WTC11 (cell line): Measurements from ENCODE around the gene SRM. TPM values are rescaled to one million over a fixed set of nuclear protein-coding genes. Genes with fewer than 3 reads are reported as not detected.

Experiments
- ATAC-seq: fragments of 200-7000 bp; cut with Tn5 transposase; 2 replicates; pipeline ENCODE4 v1.10.0; 2021; ENCODE audit warnings: mild to moderate bottlenecking, moderate library complexity
- CTCF ChIA-PET: fragments of 300-600 bp; sonication (Branson Sonifier 250); formaldehyde crosslinking; loops from one replicate; lab custom pipeline; 2021; ENCODE audit warnings: antibody characterized with exemption; lab: Charles Lee
- POLR2A ChIA-PET: fragments of 350-600 bp; sonication (Branson Sonifier 250); formaldehyde crosslinking; loops from one replicate; lab custom pipeline; 2021; ENCODE audit warnings: antibody characterized with exemption; lab: Charles Lee
- DNase-seq: peaks from one replicate; pipeline ENCODE4 v3.0.0; 2021; ENCODE audit warnings: low spot score
- H3K27ac Mint-ChIP-seq: 2 replicates; pipeline ENCODE4 v1.8.0; 2021; ENCODE audit warnings: mixed read lengths
- H3K27me3 Mint-ChIP-seq: 2 replicates; pipeline ENCODE4 v1.8.0; 2021; ENCODE audit warnings: low read depth, mild to moderate bottlenecking, moderate library complexity, mixed read lengths
- H3K36me3 Mint-ChIP-seq: 2 replicates; pipeline ENCODE4 v1.8.0; 2021; ENCODE audit warnings: mixed read lengths
- H3K4me1 Mint-ChIP-seq: 2 replicates; pipeline ENCODE4 v1.8.0; 2022; ENCODE audit warnings: mixed read lengths
- H3K4me3 Mint-ChIP-seq: 2 replicates; pipeline ENCODE4 v1.8.0; 2021; ENCODE audit warnings: mild to moderate bottlenecking, moderate library complexity, mixed read lengths
- H3K9me3 Mint-ChIP-seq: 2 replicates; pipeline ENCODE4 v1.8.0; 2021; ENCODE audit warnings: mixed read lengths
- CREB1 ChIP-seq: sonication (generic); formaldehyde crosslinking; IDR thresholded peaks from 2 replicates; pipeline ENCODE4 v1.8.0; 2023; ENCODE audit warnings: mild to moderate bottlenecking, missing genetic modification reagents
- E2F4 ChIP-seq: sonication (generic); formaldehyde crosslinking; IDR thresholded peaks from 2 replicates; pipeline ENCODE4 v1.8.1; 2022; ENCODE audit warnings: low read depth, mild to moderate bottlenecking, moderate library complexity, missing genetic modification reagents, borderline replicate concordance
- ERG ChIP-seq: fragments of 250-450 bp; sonication (Bioruptor Pico); IDR thresholded peaks from 2 replicates; pipeline ENCODE4 v1.8.0; 2021; ENCODE audit warnings: mild to moderate bottlenecking
- FOXJ3 ChIP-seq: sonication (generic); formaldehyde crosslinking; IDR thresholded peaks from 2 replicates; pipeline ENCODE4 v1.9.0; 2021; ENCODE audit warnings: missing genetic modification reagents, mild to moderate bottlenecking, borderline replicate concordance
- FOXP4 ChIP-seq: sonication (generic); formaldehyde crosslinking; IDR thresholded peaks from 2 replicates; pipeline ENCODE4 v1.8.0; 2022; ENCODE audit warnings: mild to moderate bottlenecking, missing genetic modification reagents
- GABPB1 ChIP-seq: sonication (generic); formaldehyde crosslinking; IDR thresholded peaks from 2 replicates; pipeline ENCODE4 v1.8.1; 2023; ENCODE audit warnings: mild to moderate bottlenecking, missing genetic modification reagents
- IRF2 ChIP-seq: sonication (generic); formaldehyde crosslinking; IDR thresholded peaks from 2 replicates; pipeline ENCODE4 v1.8.0; 2022; ENCODE audit warnings: low read depth, missing genetic modification reagents, borderline replicate concordance
- JAZF1 ChIP-seq: fragments of 250-450 bp; sonication (Bioruptor Pico); IDR thresholded peaks from 2 replicates; pipeline ENCODE4 v1.9.0; 2021; ENCODE audit warnings: moderate library complexity, mild to moderate bottlenecking, inconsistent platforms
- NR3C1 ChIP-seq: sonication (generic); formaldehyde crosslinking; conservative IDR thresholded peaks from 2 replicates; pipeline ENCODE4 v1.8.1; 2023; ENCODE audit warnings: low read depth, mild to moderate bottlenecking, missing genetic modification reagents
- OVOL2 ChIP-seq: fragments of 250-450 bp; sonication (Bioruptor Pico); IDR thresholded peaks from 2 replicates; pipeline ENCODE4 v1.9.0; 2021; ENCODE audit warnings: mild to moderate bottlenecking, borderline replicate concordance
- TP53 ChIP-seq: sonication (generic); formaldehyde crosslinking; IDR thresholded peaks from 2 replicates; pipeline ENCODE4 v1.8.1; 2023; ENCODE audit warnings: mild to moderate bottlenecking, missing genetic modification reagents
- ZNF121 ChIP-seq: sonication (generic); formaldehyde crosslinking; IDR thresholded peaks from 2 replicates; pipeline ENCODE4 v1.8.0; 2023; ENCODE audit warnings: missing genetic modification reagents
- ZNF281 ChIP-seq: sonication (generic); formaldehyde crosslinking; IDR thresholded peaks from 2 replicates; pipeline ENCODE4 v1.8.0; 2023; ENCODE audit warnings: mild to moderate bottlenecking, missing genetic modification reagents
- total RNA-seq: library from RNA; stranded (reverse); gene quantifications from 3 replicates; pipeline ENCODE4 v1.2.3, GENCODE V29; 2021
- TF ChIP-seq, protein P1 (sequence below): fragments of 250-450 bp; sonication (Bioruptor Pico); conservative IDR thresholded peaks from 2 replicates; pipeline ENCODE4 v1.9.0; 2021; ENCODE audit warnings: mild to moderate bottlenecking
- TF ChIP-seq, protein P2 (sequence below): sonication (generic); formaldehyde crosslinking; IDR thresholded peaks from 2 replicates; pipeline ENCODE4 v1.8.1; 2023; ENCODE audit warnings: mild to moderate bottlenecking, missing genetic modification reagents, moderate library complexity
- TF ChIP-seq, protein P3 (sequence below): sonication (generic); formaldehyde crosslinking; IDR thresholded peaks from 2 replicates; pipeline ENCODE4 v1.8.1; 2023; ENCODE audit warnings: mild to moderate bottlenecking, missing genetic modification reagents, moderate library complexity
- TF ChIP-seq, protein P4 (sequence below): sonication (generic); formaldehyde crosslinking; IDR thresholded peaks from 2 replicates; pipeline ENCODE4 v1.8.1; 2022; ENCODE audit warnings: low read depth, missing genetic modification reagents, borderline replicate concordance

The SRM gene
- total RNA-seq, 1 experiment from 2014 or later: 200 TPM

GRCh38 chr1:11026052-11026451 lies 33.8 kb downstream of the SRM start:
- Mint-ChIP-seq H3K27me3 (no peaks in the 10 kb centered on the region), H3K4me1 (peaks cover 15% of the 10 kb centered on the region; the same call in 1 of the 2 replicates), H3K9me3 (no peaks in the 10 kb centered on the region), H3K4me3 (no peak overlapping the region), H3K36me3 (peaks cover 58% of the 10 kb centered on the region), H3K27ac (peak overlapping the region; percentile 72)
- ATAC-seq (no peak), DNase-seq (no peak)
- TF ChIP-seq TP53 (CRISPR knock-in tag): no peak
- no peak for TF ChIP-seq OVOL2 (CRISPR knock-in tag)
- TF ChIP-seq, protein P1, sequence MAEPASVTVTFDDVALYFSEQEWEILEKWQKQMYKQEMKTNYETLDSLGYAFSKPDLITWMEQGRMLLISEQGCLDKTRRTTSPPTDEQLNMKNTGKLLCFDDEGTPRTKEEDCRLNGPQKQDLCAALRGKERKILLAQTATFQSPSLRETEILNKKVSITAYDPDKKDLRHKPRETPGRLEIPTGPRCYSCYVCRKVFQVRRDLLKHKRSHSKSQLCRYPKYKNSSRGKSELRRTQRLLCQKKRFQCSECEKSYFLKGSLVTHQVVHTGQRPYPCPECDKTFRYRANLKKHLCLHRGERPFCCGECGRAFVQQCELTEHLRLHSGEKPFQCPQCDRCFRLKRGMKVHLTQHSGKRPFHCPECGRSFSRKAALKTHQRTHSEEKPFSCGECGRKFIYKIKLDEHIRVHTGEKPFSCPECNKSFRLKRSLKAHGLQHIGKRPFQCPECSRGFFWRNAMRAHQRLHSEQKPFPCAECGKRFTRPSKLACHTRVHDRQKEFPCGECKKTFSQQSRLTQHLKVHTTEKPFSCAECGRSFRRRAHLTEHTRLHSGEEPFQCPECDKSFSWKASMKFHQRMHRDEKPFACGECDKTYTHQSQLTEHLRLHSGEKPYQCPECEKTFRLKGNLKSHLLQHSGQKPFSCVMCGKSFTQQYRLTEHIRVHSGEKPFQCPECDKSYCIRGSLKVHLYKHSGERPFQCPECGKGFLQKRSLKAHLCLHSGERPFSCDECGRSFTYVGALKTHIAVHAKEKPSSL (CRISPR knock-in tag): no peak
- no peak for TF ChIP-seq CREB1 (CRISPR knock-in tag)
- no peak for TF ChIP-seq NR3C1 (CRISPR knock-in tag)
- ChIA-PET POLR2A (no interaction called here), CTCF (no interaction called here)

DNA sequence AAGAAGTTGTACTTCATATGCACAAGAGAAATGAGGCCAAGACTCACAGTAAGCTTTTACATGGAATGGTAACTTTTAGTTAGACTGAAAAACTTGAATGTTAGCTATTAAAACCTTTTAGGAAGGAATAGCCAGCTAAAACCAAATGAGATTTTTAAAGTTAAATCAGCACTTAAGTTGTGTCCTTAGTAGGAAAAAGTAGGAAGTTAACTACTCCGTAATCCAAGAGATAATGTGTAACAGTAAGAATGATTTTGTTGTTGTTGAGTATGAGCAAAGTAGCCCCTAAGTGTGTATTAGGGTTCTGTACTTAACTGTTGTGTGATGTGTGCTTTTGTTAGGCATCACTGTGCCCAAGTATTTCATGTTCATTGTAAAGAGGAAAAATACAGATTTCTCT lies 34.2 kb downstream of the SRM start:
- ChIA-PET POLR2A (no interaction called here), CTCF (no interaction called here)
- Mint-ChIP-seq H3K27ac (peak overlapping the region; percentile 72), H3K27me3 (no peaks in the 10 kb centered on the region), H3K4me3 (no peak overlapping the region), H3K4me1 (peaks cover 11% of the 10 kb centered on the region; the same call in 1 of the 2 replicates), H3K36me3 (peaks cover 62% of the 10 kb centered on the region), H3K9me3 (no peaks in the 10 kb centered on the region)
- DNase-seq (no peak), ATAC-seq (no peak)
- TF ChIP-seq, protein P2, sequence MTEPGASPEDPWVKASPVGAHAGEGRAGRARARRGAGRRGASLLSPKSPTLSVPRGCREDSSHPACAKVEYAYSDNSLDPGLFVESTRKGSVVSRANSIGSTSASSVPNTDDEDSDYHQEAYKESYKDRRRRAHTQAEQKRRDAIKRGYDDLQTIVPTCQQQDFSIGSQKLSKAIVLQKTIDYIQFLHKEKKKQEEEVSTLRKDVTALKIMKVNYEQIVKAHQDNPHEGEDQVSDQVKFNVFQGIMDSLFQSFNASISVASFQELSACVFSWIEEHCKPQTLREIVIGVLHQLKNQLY (CRISPR knock-in tag): no peak
- TF ChIP-seq GABPB1 (CRISPR knock-in tag): no peak
- no peak for TF ChIP-seq ERG (CRISPR knock-in tag)
- TF ChIP-seq CREB1 (CRISPR knock-in tag): no peak
- TF ChIP-seq, protein P3, sequence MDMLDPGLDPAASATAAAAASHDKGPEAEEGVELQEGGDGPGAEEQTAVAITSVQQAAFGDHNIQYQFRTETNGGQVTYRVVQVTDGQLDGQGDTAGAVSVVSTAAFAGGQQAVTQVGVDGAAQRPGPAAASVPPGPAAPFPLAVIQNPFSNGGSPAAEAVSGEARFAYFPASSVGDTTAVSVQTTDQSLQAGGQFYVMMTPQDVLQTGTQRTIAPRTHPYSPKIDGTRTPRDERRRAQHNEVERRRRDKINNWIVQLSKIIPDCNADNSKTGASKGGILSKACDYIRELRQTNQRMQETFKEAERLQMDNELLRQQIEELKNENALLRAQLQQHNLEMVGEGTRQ (CRISPR knock-in tag): no peak
- no peak for TF ChIP-seq OVOL2 (CRISPR knock-in tag)
- no peak for TF ChIP-seq FOXJ3
- TF ChIP-seq ZNF281 (CRISPR knock-in tag): no peak
- no peak for TF ChIP-seq ZNF121 (CRISPR knock-in tag)
- TF ChIP-seq JAZF1 (CRISPR knock-in tag): no peak

GRCh38 chr1:11024874-11025203 lies 35.0 kb downstream of the SRM start:
- Mint-ChIP-seq H3K27me3 (no peaks in the 10 kb centered on the region), H3K4me1 (peaks cover 7% of the 10 kb centered on the region; the same call in 1 of the 2 replicates), H3K4me3 (no peak overlapping the region), H3K27ac (peak overlapping the region; percentile 70; the same call in 1 of the 2 replicates), H3K9me3 (no peaks in the 10 kb centered on the region), H3K36me3 (peaks cover 70% of the 10 kb centered on the region)
- DNase-seq: no peak
- POLR2A ChIA-PET: no interaction called here
- CTCF ChIA-PET: interaction anchor here (0.6 kb wide), 1 partner anchor 822 kb away, joined by 3 read pairs; no protein-coding TSS in a partner anchor
- no peak for ATAC-seq
- TF ChIP-seq, protein P4, sequence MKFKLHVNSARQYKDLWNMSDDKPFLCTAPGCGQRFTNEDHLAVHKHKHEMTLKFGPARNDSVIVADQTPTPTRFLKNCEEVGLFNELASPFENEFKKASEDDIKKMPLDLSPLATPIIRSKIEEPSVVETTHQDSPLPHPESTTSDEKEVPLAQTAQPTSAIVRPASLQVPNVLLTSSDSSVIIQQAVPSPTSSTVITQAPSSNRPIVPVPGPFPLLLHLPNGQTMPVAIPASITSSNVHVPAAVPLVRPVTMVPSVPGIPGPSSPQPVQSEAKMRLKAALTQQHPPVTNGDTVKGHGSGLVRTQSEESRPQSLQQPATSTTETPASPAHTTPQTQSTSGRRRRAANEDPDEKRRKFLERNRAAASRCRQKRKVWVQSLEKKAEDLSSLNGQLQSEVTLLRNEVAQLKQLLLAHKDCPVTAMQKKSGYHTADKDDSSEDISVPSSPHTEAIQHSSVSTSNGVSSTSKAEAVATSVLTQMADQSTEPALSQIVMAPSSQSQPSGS (CRISPR knock-in tag): no peak
- TF ChIP-seq FOXP4 (CRISPR knock-in tag) (no peak), IRF2 (CRISPR knock-in tag) (no peak), E2F4 (CRISPR knock-in tag) (no peak)
